Glutamatergic neuron (in vitro differentiated cells): ENCODE results near the gene STK39. TPM values are rescaled to one million over a fixed set of nuclear protein-coding genes. Genes with fewer than 3 reads are reported as not detected.
"Not testable (repeated sequence)": the region's sequence is repeated elsewhere in the genome, so short reads cannot be mapped to it uniquely, and the experiment has no call there.

Experiments used
- DNase-seq: peaks from one replicate; pipeline ENCODE4 v3.0.0; 2022
- H3K27ac Mint-ChIP-seq: one replicate; pipeline ENCODE4 v1.8.0; 2020; ENCODE audit warnings: mild to moderate bottlenecking, mixed read lengths, inconsistent platforms; ENCODE audit not compliant: unreplicated experiment
- H3K27me3 Mint-ChIP-seq: one replicate; pipeline ENCODE4 v1.8.0; 2020; ENCODE audit warnings: mild to moderate bottlenecking, moderate library complexity, mixed read lengths, inconsistent platforms; ENCODE audit not compliant: unreplicated experiment
- H3K36me3 Mint-ChIP-seq: one replicate; pipeline ENCODE4 v1.8.0; 2020; ENCODE audit warnings: mild to moderate bottlenecking, mixed read lengths, inconsistent platforms; ENCODE audit not compliant: unreplicated experiment
- H3K4me1 Mint-ChIP-seq: one replicate; pipeline ENCODE4 v1.8.0; 2020; ENCODE audit warnings: mild to moderate bottlenecking, low read depth, mixed read lengths, inconsistent platforms; ENCODE audit not compliant: unreplicated experiment
- H3K4me3 Mint-ChIP-seq: one replicate; pipeline ENCODE4 v1.8.0; 2020; ENCODE audit warnings: mild to moderate bottlenecking, mixed read lengths, inconsistent platforms; ENCODE audit not compliant: unreplicated experiment
- H3K9me3 Mint-ChIP-seq: one replicate; pipeline ENCODE4 v1.8.0; 2020; ENCODE audit warnings: mild to moderate bottlenecking, moderate library complexity, mixed read lengths, inconsistent platforms; ENCODE audit not compliant: unreplicated experiment
- total RNA-seq: library from RNA; stranded (reverse); fragmentation: NEBNext Ultra II Directional; extraction: Animal tissue kit (Norgen Biotek cat#: 25700); gene quantifications from one replicate; pipeline ENCODE4 v1.2.1, GENCODE V29; 2021; ENCODE audit not compliant: unreplicated experiment
- TF ChIP-seq, protein P1 (sequence below): fragments of 200-600 bp; sonication (generic); IDR thresholded peaks from one replicate; pipeline ENCODE4 v1.5.0; 2021; ENCODE audit not compliant: partially characterized antibody, unreplicated experiment

Gene STK39
- total RNA-seq, 1 donor from 2014 or later, result 35.9 TPM

DNA sequence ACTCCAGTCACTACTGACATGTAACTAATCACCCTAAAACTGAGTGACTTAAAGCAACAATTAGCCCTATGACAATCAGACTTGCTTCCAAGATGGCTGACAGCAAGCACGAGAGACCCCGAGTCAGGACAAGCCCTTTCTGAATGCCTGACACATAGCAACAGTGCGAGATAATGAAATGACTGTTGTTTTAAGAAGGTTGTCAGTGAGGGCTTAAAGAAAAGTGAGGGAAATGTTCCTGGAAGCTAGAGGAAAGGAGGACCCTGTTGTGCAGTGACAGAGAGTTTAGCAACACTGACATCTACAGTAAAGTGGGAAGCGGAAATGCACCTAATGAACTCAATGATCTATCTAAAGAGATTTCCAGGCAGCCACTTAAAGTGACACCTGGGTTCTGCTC, 163.1 kb downstream of the STK39 start:
- Mint-ChIP-seq H3K27me3 (no peaks in the 10 kb centered on the region), H3K36me3 (peaks cover 12% of the 10 kb centered on the region), H3K4me3 (no peak overlapping the region), H3K4me1 (peaks cover 10% of the 10 kb centered on the region), H3K27ac (no peak overlapping the region), H3K9me3 (peaks cover 2% of the 10 kb centered on the region)
- TF ChIP-seq, protein P1, sequence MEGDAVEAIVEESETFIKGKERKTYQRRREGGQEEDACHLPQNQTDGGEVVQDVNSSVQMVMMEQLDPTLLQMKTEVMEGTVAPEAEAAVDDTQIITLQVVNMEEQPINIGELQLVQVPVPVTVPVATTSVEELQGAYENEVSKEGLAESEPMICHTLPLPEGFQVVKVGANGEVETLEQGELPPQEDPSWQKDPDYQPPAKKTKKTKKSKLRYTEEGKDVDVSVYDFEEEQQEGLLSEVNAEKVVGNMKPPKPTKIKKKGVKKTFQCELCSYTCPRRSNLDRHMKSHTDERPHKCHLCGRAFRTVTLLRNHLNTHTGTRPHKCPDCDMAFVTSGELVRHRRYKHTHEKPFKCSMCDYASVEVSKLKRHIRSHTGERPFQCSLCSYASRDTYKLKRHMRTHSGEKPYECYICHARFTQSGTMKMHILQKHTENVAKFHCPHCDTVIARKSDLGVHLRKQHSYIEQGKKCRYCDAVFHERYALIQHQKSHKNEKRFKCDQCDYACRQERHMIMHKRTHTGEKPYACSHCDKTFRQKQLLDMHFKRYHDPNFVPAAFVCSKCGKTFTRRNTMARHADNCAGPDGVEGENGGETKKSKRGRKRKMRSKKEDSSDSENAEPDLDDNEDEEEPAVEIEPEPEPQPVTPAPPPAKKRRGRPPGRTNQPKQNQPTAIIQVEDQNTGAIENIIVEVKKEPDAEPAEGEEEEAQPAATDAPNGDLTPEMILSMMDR, result no peak
- DNase-seq, result no peak

DNA sequence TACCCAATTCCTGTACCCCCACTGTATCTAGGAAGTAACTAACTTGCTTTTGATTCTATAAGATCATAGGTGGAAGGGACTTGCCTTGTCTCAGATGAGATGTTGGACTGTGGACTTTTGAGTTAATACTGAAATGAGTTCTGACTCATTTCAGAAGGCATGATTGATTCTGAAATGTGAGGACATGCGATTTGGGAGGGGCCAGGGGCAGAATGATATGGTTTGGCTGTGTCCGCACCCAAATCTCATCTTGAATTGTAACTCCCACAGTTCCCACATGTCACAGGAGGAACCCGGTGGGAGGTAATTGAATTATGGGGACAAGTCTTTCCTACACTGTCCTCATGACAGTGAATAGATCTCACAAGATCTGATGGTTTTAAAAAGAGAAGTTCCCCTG, 165.9 kb downstream of the STK39 start:
- H3K27ac Mint-ChIP-seq, DNase-seq, H3K27me3 Mint-ChIP-seq, H3K4me3 Mint-ChIP-seq, H3K9me3 Mint-ChIP-seq: not testable (repeated sequence)
- H3K4me1 Mint-ChIP-seq, result peaks cover 15% of the 10 kb centered on the region
- H3K36me3 Mint-ChIP-seq, result peaks cover 12% of the 10 kb centered on the region

DNA sequence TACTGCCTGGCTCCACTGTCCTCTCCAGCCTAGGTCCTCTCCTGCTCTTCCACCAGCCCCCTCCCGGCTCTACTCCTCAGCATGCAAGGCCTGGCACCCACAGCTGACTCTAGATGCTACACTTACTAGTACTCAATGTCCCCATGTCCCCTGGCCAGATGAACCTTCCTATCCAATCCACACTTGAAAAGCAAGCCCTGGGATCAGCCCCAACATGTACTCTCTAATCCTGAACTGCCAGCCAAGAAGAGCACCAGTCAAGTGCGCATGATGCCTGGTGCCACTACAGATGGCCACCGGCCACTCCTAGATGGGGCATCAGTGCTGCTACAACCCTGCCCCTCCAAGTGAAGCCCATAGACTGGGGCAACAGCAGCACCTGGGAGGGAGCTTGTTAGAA, 168.2 kb downstream of the STK39 start:
- Mint-ChIP-seq H3K36me3 (peaks cover 12% of the 10 kb centered on the region), H3K9me3 (peaks cover 6% of the 10 kb centered on the region), H3K27me3 (no peaks in the 10 kb centered on the region), H3K27ac (no peak overlapping the region), H3K4me3 (no peak overlapping the region), H3K4me1 (peaks cover 5% of the 10 kb centered on the region)
- TF ChIP-seq, protein P1, result no peak
- no peak for DNase-seq

DNA sequence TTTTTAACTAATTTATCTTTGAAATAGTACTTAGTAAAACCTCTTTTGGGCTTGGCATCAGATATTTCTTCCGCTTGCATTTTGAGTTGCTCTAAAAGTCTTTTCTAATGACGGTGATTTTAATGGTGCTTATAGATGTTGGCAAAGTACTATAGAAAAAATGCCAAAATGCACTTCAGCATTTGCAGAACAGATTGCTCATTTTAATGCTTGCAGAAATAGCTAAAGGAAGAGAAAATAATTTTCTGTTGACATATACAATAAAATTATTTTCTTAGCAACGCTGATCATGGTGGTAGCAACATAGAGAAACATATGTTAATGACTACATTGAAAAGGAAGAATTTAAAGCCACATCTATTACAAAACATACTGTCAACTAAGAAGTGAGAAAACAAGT, 170.7 kb downstream of the STK39 start:
- no peak overlapping the region for H3K27ac Mint-ChIP-seq
- no peak overlapping the region for H3K4me3 Mint-ChIP-seq
- H3K4me1 Mint-ChIP-seq, result peaks cover 5% of the 10 kb centered on the region
- no peaks in the 10 kb centered on the region for H3K27me3 Mint-ChIP-seq
- DNase-seq, result no peak
- H3K9me3 Mint-ChIP-seq, result peaks cover 6% of the 10 kb centered on the region
- peaks cover under 1% of the 10 kb centered on the region for H3K36me3 Mint-ChIP-seq
- TF ChIP-seq, protein P1, result no peak

DNA sequence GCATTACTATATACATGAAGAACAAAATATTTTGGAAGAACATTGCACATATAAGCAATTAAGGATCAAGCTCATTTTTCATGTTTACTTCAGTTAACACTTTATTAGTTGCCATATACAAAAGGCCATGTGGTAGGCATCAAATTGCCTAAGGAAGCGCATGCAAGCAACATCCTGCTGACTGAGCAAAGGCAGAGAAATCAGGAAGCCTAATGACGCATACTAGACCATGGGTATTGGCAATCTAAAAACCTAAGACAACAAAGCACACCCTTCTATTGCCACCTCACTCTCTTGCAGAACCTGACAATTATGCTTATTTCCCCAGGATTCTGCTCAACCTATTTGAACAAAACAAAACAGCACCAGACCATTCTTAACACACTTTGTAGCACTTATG, 171.9 kb downstream of the STK39 start:
- Mint-ChIP-seq H3K9me3 (peaks cover 6% of the 10 kb centered on the region), H3K4me3 (no peak overlapping the region), H3K4me1 (peaks cover 5% of the 10 kb centered on the region), H3K36me3 (no peaks in the 10 kb centered on the region), H3K27ac (no peak overlapping the region), H3K27me3 (no peaks in the 10 kb centered on the region)
- DNase-seq, result no peak
- TF ChIP-seq, protein P1, result no peak
